Activated CD4-positive, CD25-positive, alpha-beta regulatory T cell (primary cell): ENCODE measurements around the gene RERG.
"Not testable (repeated sequence)": the region's sequence is repeated elsewhere in the genome, so short reads cannot be mapped to it uniquely, and the experiment has no call there.

ENCODE experiments used
- DNase-seq, 4 experiments: peaks; one replicate each; lab custom pipeline; 2025; lab: John Stamatoyannopoulos, UW

RERG gene, protein sequence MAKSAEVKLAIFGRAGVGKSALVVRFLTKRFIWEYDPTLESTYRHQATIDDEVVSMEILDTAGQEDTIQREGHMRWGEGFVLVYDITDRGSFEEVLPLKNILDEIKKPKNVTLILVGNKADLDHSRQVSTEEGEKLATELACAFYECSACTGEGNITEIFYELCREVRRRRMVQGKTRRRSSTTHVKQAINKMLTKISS

DNA sequence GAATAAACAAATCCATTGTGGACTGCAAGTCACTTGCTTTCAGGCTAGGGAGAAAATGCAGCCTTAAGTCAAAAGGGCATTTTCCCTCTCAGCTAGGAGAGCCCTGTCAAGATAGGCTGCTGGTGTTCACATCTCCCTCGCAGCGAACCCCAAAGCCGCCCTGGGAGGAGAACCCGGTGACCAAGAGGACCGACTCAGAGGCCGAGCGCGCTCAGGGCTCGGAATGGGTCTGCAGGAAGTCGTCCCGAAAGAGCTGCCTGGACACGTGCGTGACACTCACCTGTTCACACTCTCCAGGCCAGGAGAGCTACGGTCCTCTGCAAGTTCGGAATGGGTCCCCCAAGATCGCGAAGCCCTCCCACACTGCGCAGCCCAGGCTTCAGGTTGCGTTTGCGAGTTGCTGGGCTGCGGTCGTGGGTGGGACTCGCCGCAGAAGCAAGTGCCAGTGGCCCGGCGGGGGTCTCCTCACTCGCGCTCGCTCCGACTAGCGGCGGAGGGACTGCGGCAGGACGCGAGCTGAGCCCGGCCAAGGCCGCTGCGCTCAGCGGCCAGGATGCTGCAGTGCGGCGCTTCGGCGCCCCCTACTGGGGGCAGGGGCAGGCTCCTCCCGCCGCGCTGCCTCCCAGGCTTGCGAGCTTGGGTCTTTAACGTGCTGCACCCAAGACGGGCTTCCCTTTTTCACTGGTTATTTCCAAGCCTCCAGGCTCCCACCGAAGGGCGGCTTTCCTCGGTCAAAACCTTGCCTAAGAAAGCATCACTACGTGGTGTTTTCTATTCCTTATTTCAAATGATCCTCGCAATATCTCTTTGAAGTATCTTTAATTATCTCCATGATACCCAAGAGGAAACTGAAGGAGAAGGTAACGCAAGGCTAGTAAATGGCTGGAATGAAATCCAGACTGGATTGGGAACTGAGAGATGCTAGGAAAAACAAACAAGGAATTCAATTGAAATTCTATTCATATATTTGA lies at the start of gene RERG:
Gene RERG, minus strand, starts transcription at position 503 of the 971 bp plus-strand sequence. CDS start 3,928 bp downstream, outside the sequence.
- DNase-seq = peak; percentile 45 to 64 (median 48)

DNA sequence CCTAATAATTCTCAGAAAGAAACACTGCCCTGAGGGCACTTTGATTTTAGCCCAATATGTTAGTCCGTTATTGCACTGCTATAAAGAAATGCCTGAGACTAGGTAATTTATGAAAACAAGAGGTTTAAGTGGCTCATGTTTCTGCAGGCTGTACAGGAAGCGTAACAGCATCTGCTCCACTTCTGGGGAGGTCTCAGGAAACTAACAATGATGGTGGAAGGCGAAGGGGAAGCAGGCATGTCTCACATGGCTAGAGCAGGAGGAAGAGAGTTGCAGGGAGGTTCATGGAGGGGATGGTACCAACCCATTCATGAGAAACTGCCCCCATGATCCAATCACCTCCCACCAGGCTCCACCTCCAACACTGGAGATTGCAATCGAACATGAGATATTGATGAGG lies 49.4 kb upstream of the RERG start:
- no peak for DNase-seq

DNA sequence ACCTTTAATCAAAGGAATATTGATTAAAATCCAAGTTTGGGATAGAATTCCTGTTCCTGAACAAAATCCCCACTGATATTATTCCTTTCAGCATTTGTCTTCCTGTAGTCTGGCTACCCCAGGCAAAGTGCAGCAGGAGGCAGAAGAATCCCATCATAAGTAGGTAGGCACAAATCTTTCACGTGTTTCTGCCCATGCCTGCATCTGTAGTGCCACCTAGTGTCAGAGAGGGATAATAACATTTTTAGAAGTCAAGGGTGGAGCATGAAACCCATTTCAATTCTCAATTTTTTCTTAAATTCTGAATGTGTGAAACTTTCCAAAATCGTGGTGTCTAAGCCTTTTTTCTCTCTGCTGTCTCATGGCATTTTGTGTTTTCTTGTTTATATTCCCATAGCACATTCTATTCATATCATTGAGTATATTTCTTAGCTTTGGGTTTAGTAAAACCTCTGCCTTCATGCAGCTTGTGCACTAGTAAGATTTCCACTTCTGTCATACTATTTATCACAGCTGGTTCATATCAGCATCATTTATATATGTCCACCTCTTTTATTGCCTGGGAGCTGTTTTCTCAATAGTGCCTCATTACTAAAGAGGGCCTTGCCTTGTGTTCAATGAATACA lies 47.8 kb upstream of the RERG start:
- DNase-seq = no peak

DNA sequence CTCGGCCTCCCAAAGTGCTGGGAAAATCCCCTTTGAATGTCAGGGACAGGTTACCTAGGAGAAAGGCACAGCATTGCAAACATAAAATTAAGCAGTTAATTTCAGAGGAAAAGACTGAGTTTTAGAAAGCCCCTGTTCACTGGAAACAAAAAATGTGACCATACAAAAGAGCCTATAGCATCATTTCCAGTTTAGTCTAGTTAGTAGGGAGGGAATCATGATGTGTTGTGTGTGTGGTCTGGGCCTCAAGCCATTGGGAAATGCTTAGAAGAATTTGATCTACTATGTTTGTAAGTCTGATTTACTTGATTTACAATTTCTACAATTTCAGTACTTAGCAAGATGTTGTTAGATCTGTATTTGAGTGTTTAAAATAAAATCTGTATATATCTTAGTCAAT lies 47.1 kb upstream of the RERG start:
- no peak for DNase-seq

DNA sequence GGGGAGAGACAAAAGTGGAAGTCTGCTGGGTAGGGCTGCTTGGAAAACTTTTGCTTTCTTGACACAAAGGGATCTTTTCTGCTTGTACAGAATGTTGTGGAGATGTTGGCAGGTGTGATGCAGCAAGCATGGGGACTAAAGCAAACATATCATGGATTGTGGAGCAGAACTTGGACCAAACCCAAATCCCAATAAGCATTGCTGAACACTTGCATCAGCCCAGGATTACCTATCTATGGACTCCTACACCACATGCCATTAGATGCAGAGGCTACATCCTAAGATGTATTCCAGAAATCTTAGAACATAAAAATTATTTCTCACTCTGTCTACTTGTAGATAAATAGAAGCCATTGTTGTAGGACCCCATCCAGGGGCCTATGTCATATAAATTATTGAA lies 44.7 kb upstream of the RERG start:
- DNase-seq = no peak

DNA sequence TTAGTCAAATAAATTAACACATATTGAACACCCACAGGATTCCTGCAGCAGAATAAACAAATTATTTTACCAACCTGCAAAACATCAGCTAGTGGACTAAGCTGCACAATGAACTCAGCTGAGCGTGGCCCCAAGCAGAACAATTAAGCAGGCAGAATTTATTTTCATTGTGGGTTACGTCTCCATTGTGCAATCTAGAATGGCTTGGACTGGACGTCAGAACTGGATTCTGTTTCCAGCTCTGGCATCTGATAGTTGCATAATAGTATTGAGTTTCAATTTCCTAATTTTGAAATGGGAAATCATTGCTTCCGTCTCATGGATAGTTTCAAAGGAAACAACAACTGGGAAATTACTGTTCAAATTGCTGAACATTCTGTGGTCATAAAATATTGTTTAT lies 35.5 kb upstream of the RERG start:
- no peak for DNase-seq

DNA sequence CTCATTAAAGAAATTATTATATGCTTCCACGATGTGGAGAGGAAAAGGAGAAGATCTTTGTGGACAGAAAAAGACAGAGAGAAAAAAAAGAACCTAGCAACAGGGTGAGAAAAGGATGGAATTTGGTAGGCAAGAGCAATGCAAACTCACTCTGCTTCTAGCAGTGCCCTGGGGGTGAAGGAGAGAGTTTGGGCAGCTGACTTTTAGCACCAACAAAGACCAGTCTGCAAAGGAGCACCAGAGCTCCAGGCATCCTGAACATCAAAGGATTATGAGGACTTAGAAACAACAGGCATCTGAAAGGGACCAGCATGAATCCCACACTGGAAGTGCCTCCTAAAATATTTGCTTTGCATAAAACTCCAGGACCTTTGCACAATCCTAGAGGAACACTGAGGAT lies 32.8 kb upstream of the RERG start:
- no peak for DNase-seq

DNA sequence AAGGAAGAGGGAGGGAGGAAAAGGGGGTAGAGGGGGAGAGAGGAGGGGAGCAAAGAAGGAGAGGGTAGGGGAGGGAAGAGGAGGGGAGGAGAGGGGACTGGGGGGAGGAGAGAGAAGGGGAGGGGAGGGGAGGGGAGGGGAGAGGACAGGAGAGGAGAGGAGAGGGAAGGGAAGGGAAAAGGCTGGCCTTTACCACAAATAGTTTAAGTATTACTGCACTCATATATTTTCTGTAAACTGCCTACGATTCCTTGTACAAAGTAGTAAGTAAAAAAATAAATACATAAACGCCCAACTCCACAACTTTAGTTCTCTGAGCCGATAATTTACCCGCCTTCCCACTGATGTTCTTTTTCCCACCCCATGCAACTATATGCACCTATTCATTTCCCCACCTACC lies 23.7 kb upstream of the RERG start:
- DNase-seq = no peak

DNA sequence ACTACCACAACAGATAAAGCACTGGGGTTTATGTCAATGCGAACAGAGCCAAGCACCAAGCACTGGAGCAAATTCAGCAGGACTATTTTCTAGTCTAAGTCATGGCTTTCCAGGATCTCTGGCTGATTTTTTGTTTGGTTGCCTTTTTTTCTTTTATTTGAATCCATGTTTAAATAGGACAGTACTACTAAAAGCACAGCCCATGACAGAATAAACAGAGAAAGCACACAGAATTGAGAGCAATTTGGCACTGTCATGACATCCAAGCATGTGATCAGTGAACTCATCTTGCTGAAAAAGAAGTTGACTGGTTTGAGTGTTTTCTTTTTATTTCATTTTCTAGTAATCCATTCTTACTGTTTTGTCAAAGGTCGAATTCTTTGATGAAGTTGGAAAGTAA lies 23.1 kb upstream of the RERG start:
- DNase-seq = no peak

DNA sequence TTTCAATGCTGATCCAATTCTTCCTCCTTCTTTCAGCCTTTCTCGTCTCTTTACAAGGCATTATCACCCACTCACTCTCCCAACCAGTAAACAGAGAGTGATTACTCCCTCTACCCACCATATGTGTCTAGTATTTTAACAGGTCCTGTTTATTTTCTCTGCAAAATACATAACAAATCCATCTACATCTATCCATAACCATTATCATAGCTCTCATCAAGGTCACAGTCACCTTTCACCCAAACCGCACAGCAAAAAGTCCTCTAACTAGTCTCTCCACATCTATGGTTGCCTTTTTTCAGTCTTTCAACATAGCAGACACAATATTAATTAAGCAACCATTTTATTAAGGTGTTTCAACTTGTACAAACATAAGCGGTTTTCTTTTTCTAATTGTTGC lies 21.9 kb upstream of the RERG start:
- DNase-seq = no peak

DNA sequence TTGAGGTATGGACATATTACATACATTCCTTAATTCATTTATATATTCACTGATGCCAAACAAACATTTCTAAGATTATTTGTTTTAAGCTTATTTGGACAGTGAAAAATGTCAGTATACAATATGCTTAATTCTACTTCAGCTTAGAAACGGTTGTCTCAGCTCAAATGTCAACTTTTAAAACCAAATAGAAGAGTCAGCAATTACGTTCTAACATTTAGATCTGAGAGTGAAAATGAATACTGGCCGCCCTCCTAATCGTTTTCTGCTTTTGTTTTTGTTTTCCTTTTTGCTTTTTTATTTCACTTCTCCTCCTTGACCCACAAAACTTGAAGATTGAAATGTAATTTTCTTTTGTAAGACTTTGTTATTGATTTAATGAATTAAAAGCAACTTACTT lies 19.7 kb upstream of the RERG start:
- no peak for DNase-seq

DNA sequence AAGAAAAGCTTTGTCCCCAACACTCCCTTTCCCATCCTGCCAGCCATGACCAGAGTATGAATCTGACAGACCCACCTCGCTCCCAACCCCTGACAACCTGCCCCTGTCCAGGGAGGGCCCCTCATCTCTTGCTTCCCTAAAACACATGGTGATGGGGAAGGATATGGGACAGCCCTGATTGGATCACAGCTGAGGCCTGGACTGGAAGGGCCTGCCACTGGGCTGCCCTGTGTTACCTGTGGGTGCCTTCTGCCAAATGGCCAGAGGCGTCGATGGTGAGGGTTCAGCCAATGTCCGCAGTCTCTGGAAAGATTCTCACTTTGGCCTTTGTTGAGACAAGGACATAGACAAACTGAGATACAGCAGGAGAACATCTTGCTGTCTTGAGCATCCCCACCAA lies 13.3 kb upstream of the RERG start:
- DNase-seq = no peak

DNA sequence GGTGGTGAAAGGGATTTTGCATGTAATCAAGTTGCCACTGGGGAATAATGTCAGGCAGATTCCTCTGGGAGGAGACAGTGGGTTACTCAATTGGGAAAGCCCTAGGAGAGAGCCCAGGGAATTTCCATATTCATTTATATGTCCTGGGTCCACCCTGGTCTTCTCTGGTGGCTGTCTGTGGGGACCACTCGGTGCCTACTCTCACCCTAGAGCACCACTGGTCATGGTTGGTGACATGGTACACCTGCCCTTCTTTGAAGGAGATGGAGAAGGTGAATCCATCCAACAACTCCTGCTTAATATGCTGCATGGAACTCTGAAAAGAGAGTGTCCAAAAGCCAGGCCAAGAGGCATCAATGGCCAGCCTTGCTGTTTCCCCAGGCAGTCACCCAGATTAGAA lies 12.8 kb upstream of the RERG start:
- no peak for DNase-seq

DNA sequence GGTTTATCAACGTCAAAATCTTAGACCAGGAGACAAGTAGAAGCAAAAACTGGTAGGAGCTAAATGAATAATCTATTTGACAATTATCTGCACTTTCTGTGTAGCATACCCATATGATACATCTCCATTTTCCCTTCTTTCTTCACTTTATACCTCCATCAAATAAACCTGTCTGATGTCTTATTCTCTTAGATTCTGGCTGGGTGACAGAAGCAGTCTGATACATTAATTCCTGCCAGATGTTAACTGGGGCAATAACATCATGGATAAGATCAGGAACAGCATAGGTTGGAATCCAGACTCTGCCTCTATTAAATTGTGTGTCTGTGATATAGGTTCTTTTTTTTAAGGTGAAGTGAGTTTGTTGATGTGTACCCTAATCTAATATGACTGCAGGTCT lies 11.7 kb upstream of the RERG start:
- no peak for DNase-seq

DNA sequence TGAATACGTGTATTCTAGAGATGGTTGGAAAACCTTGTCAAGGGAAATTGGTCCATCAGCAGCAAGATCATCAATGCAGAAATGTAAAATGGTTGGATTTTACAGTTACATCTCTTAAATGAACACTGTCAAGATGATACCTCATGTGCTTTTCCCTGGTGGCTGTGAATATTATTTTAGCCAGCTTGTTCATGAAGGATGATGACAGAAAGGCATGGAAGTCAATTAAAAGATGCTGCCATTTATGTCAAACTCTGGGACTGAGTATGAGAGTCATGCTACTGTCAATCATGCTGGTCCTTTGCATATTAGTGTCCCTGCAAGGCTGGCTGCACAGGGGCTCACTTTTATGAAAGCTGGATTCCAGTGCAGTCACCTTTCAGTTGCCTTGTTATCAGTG lies 10.3 kb upstream of the RERG start:
- no peak for DNase-seq

DNA sequence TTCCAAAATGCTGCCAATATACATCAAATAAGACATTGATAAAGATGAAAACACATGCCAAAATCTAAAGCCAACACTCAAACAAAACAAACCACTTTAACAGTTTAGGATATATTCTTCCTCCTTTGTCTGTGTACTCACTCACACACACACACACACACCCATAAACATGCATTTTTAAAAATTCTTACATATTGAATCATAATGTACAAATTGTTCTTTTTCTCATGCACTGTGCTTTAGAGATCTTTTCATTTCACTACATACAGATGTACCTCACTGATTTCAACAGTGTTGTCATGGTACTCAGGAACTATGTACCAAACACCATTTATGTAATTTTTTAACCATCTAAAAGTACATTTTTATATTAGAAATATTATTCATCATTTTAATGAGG lies 9.5 kb upstream of the RERG start:
- no peak for DNase-seq

DNA sequence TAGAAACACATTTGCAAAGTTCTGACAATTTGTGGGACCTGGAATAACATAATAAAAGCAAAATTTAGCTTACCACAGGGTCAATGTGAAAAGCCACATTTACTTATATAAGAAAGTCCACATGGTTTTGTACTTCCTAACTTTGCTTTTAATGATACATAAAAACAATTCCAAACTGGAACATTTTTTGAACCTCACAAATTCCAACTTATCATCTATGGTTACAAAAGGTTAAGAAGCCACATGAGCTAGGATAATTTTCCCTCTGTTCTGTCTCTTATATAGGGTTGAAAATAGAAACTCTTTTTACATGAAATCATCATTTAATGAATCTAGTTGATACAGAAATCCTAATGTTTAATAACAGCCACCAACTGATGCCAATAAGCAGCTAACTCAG lies 8.9 kb upstream of the RERG start:
- DNase-seq = no peak

DNA sequence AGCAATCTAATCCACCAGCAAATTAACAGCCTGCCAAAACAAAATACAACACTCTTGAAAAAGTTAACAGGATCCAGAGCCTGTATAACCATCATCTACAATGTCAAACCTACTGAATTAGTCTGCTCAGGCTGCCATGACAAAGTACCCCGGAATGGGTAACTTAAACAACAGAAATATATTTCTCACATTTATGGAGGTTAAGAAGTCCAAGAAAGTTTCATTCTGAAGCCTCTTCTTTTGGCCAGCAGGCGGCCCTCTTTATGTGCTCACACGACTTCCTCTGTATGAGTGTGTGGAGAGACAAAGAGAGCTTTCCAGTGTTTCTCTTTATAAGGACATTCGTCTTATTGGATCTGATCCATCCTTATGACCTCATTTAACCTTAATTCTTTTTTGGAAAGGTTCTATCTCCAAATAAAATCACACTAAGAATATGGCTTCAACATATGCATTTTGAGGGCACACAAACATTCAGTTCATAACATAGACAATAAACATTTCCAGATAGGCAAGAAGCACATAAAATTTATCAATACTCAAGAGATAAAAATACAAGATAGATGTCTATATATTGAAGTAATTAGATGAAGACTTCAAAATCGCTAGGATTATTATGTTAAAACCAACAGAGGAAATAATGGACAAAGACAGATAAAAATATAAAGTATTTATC lies 5.9 kb upstream of the RERG start:
- no peak for DNase-seq

DNA sequence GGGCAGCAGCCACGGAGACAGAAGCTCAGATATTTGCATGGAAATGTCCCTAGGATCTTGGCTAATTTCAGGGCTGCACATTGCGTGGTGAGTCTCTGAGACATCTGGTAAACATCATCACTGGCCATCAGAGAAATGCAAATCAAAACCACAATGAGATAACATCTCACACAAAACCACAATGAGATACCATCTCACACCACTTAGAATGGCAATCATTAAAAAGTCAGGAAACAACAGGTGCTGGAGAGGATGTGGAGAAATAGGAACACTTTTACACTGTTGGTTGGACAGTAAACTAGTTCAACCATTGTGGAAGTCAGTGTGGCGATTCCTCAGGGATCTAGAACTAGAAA lies 4.6 kb upstream of the RERG start:
- DNase-seq = not testable (repeated sequence)

DNA sequence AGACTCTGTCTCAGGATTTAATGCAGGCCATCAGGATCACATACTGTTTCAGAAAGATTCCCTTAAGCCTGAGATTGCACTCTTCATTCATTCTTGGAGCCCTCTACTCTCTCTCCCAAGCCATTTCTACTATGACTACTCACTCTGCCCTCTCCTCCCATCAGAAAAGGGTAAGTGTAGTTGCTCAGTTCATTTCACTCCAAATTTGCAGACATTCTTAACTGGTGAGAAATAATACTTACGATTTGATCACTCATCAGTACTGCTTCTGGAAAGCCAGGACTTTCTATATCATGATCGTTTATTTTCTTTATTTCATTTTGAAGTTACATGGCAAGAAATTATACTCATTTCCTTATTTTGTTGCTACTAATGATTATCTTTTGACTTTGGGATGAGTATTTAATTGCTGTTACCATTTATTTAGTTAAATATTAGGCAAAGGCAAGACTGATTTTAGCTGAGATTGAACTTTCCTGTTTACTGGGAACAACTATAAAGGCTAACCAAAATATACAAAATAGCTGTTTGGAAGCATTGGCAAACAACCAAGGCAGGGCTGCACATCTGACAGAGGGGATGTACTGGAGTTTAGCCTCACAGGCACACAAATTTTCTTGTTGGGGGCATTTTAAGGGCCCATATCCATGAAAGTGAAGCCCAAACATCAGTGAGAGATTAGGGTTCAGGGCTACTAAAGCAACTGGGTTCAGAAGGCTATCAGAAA lies 4.1 kb upstream of the RERG start:
- no peak for DNase-seq

DNA sequence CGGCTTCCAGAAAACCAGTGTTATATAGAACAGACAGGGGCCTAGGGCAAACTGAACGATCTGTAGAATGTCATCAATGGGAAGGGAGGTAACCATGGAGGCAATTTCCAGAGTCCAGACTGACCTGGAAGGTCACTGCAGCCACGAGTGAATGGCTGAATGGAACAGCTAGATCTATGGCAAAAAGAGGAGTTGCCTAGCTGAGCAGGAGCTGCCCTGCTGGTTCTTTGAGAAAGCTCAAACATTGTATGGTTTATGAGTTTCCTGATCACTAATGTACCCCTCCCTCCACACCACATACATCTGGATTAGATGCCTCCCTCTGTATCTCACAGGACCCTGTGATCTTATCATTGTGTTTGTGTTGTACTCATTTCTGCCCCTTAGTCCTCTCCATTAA lies 1.0 kb upstream of the RERG start:
- DNase-seq = no peak

DNA sequence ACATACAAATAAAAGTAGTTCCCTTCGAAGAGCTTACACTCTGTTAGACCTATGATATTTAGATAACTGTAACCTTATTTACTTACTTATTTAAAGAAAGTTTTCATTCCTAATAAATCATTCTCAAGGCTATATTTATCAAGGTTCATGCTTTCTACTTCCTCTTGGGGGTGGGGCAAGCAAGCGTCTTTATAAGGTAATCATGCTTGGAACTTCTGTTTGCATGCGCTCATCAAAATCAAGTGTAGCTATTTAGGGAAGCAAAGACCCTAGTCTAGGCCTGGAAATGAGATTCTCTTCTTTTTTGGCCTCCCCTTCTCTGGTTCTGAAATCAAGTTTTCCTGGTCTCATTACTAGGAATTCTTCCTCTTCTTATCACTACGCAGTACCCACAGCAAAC lies 766 bp downstream of the RERG start:
- no peak for DNase-seq
